Activated CD8-positive, alpha-beta T cell treated with anti-CD3 and anti-CD28 coated beads for 36 hours (primary cell): ENCODE data around the gene MRFAP1L1. TPM values are rescaled to one million over a fixed set of nuclear protein-coding genes. Genes with fewer than 3 reads are reported as not detected.
A peak's percentile ranks its signal among the peaks of the same experiment; 100 is the strongest.
"Not testable (repeated sequence)": the region's sequence is repeated elsewhere in the genome, so short reads cannot be mapped to it uniquely, and the experiment has no call there.

ENCODE experiments used
- ATAC-seq: fragments of 200-7000 bp; cut with Tn5 transposase; one replicate; pipeline ENCODE4 v1.10.0; 2021; ENCODE audit warnings: mild to moderate bottlenecking, moderate library complexity
- CTCF ChIA-PET: fragments of 350-600 bp; sonication (Branson Sonifier 250); formaldehyde crosslinking; loops from one replicate; lab custom pipeline; 2021; ENCODE audit warnings: antibody characterized with exemption; lab: Charles Lee
- POLR2A ChIA-PET: fragments of 350-600 bp; sonication (Branson Sonifier 250); formaldehyde crosslinking; loops from one replicate; lab custom pipeline; 2021; ENCODE audit warnings: antibody characterized with exemption; lab: Charles Lee
- DNase-seq: peaks from one replicate; pipeline ENCODE4 v3.0.0-alpha.2; 2020
- H3K27ac Mint-ChIP-seq: one replicate; pipeline ENCODE4 v1.8.0; 2021; ENCODE audit warnings: mild to moderate bottlenecking, mixed read lengths
- H3K27me3 Mint-ChIP-seq: one replicate; pipeline ENCODE4 v1.8.0; 2021; ENCODE audit warnings: mixed read lengths
- H3K36me3 Mint-ChIP-seq: one replicate; pipeline ENCODE4 v1.8.0; 2021; ENCODE audit warnings: low read depth, mixed read lengths
- H3K4me1 Mint-ChIP-seq: one replicate; pipeline ENCODE4 v1.8.0; 2021; ENCODE audit warnings: low read depth, mixed read lengths
- H3K4me3 Mint-ChIP-seq: one replicate; pipeline ENCODE4 v1.8.0; 2021; ENCODE audit warnings: mild to moderate bottlenecking, moderate library complexity, mixed read lengths
- H3K9me3 Mint-ChIP-seq: one replicate; pipeline ENCODE4 v1.8.0; 2021; ENCODE audit warnings: mixed read lengths
- intact Hi-C: fragments of 100-400 bp; cut with micrococcal nuclease; formaldehyde crosslinking; loops from one replicate; pipeline ENCODE4 v1.10.0; 2022
- total RNA-seq, 2 experiments: library from RNA; stranded (reverse); gene quantifications; one replicate each; pipeline ENCODE4 v1.2.3, GENCODE V29; 2021
- TF ChIP-seq, protein P1 (sequence below): fragments of 200-600 bp; IDR thresholded peaks from one replicate; pipeline ENCODE4 v1.8.0; 2022; ENCODE audit warnings: antibody characterized with exemption, mild to moderate bottlenecking

The MRFAP1L1 gene
- 10 to 100 TPM; 36.7 to 39.2 TPM for total RNA-seq

DNA sequence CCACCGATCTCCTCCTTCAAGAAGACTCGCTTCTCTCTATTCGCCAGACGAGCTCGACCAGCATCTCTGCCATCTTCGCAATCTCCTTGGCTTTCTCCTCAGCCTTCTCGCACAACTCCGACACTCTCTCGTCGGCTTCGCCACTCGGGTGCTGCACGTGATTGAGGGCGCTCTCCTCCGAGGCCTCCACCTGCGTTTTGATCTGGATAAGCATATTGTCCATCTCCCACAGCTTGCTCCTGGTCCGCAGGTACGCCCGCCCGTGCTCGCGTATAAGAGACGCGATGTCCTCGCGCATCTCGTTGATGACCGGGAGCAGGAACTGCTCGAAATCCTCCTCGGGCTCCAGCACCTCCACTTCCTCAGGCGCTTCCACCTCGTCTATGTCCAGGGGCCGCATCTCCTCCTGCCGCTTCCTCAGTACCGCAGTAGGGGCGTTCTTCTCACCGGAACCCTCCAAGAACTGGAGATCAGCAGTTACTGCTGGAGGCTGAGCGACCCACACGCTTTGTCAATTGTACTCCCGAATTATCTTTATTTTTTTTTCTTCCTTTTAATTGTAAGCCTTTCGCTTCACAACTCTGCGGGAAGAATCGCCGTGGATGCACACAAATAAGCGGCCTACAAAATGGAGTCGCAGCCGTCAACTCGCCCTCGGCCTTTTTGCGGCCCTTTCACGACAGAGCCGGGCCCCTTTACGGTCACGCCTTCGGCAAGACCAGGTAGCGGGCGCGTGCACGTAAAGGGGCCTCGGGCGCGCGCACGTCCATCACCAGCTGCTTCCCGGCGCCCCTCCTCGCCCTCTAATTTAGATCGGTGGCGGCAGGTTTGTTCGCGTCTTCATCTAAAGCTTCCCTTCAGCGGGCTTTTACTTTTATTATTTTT is at the start of gene MRFAP1L1:
MRFAP1L1 (minus strand) TSS at position 636 of the 885 bp plus-strand sequence; CDS start at position 400, 236 bp downstream.
- Mint-ChIP-seq H3K27me3 (no peaks in the 10 kb centered on the region), H3K27ac (peak within 1 kb of the TSS; percentile 98), H3K9me3 (no peaks in the 10 kb centered on the region), H3K4me3 (peak within 1 kb of the TSS; percentile 99), H3K36me3 (peaks cover 45% of the 10 kb centered on the region), H3K4me1 (peaks cover 52% of the 10 kb centered on the region)
- DNase-seq (peak; percentile 99), ATAC-seq (peak; percentile 86)
- ChIA-PET POLR2A (interaction anchor here (0.8 to 8.0 kb wide), 11 partner anchors 7 to 68 kb away, joined by 3 to 75 read pairs (median 4); partner anchors contain the start of genes BLOC1S4 and S100P), CTCF (interaction anchor here (0.6 to 7.3 kb wide), 17 partner anchors 8 to 392 kb away, joined by 3 to 66 read pairs (median 3); partner anchors contain the start of genes MRFAP1 and S100P)
- TF ChIP-seq, protein P1, sequence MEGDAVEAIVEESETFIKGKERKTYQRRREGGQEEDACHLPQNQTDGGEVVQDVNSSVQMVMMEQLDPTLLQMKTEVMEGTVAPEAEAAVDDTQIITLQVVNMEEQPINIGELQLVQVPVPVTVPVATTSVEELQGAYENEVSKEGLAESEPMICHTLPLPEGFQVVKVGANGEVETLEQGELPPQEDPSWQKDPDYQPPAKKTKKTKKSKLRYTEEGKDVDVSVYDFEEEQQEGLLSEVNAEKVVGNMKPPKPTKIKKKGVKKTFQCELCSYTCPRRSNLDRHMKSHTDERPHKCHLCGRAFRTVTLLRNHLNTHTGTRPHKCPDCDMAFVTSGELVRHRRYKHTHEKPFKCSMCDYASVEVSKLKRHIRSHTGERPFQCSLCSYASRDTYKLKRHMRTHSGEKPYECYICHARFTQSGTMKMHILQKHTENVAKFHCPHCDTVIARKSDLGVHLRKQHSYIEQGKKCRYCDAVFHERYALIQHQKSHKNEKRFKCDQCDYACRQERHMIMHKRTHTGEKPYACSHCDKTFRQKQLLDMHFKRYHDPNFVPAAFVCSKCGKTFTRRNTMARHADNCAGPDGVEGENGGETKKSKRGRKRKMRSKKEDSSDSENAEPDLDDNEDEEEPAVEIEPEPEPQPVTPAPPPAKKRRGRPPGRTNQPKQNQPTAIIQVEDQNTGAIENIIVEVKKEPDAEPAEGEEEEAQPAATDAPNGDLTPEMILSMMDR, result no peak
- intact Hi-C loops, result loop anchor here (2.0 to 5.0 kb wide), 2 partner anchors 37 to 69 kb away; partner anchors contain the start of gene MRFAP1

DNA sequence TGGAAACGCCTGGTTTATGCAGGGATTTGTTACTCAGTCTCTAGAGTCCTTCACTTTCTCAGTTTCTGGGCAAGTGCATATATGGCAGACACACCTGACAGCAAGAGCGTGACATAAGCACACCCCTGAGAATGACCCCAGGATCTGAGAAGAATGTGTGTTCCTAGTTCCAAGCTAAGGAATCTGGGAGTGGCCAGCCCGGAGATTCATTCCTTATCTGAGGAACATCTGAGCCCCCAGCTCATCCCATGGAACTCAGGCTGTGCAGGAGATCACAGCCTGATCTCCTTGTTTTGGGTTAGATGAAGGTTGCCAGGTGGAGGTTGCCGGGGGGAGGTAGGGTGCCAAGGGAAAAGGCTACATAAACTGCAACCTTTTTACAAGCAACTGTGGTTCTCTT is 49.1 kb upstream of the MRFAP1L1 start:
- H3K27ac Mint-ChIP-seq, result no peak overlapping the region
- intact Hi-C loops, result no loop called here
- DNase-seq (no peak), ATAC-seq (no peak)
- peaks cover 14% of the 10 kb centered on the region for H3K4me1 Mint-ChIP-seq
- no peaks in the 10 kb centered on the region for H3K27me3 Mint-ChIP-seq
- no peaks in the 10 kb centered on the region for H3K9me3 Mint-ChIP-seq
- ChIA-PET CTCF (interaction anchor here (1.4 kb wide), 1 partner anchor 9 kb away, joined by 4 read pairs; no protein-coding TSS in a partner anchor), POLR2A (no interaction called here)
- H3K4me3 Mint-ChIP-seq, result no peak overlapping the region
- TF ChIP-seq, protein P1, result no peak
- no peaks in the 10 kb centered on the region for H3K36me3 Mint-ChIP-seq

DNA sequence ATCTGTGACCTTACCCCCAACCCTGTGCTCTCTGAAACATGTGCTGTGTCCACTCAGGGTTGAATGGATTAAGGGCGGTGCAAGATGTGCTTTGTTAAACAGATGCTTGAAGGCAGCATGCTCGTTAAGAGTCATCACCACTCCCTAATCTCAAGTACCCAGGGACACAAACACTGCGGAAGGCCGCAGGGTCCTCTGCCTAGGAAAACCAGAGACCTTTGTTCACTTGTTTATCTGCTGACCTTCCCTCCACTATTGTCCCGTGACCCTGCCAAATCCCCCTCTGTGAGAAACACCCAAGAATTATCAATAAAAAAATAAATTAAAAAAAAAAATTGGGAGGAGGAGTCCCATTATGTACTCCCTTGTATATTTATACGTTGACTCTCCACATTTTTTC is 46.7 kb upstream of the MRFAP1L1 start:
- H3K9me3 Mint-ChIP-seq, DNase-seq, ATAC-seq, H3K36me3 Mint-ChIP-seq, H3K4me3 Mint-ChIP-seq, intact Hi-C loops, H3K27ac Mint-ChIP-seq, H3K27me3 Mint-ChIP-seq, POLR2A ChIA-PET: not testable (repeated sequence)
- CTCF ChIA-PET, result interaction anchor here (1.4 kb wide), 1 partner anchor 117 kb away, joined by 5 read pairs; no protein-coding TSS in a partner anchor
- H3K4me1 Mint-ChIP-seq, result peaks cover 11% of the 10 kb centered on the region

DNA sequence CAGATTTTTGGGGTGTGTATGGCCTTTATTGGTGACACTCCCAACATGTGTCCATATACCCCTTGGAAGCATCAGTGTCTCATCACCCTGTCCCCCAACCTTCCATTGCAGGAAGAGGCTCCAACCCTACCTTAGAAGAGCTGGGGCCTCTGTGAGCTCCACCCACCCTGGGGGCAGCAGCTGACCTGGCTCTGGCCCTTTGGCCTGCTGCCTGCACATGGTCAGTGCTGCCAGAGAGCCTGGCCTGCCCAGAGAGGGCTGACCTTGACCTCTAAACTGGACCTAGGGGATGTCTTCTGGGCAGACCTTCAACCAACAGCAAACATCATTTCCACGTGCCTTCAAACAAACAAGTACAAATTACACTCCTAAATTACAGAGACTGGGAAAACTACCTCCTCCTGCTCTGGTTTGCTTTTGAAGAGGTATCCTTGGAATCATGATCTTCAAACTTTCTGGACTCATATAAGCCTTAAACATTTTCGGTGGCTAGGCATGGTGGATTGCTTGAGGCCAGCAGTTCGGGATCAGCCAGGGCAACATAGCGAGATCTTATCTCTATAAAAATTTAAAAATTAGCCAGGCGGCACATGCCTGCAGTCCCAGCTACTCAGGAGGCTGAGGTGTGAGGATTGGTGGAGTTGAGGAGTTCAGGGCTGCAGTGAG is 45.6 kb upstream of the MRFAP1L1 start:
- Mint-ChIP-seq H3K27ac (no peak overlapping the region), H3K4me1 (peaks cover 12% of the 10 kb centered on the region), H3K27me3 (no peaks in the 10 kb centered on the region), H3K4me3 (no peak overlapping the region), H3K9me3 (no peaks in the 10 kb centered on the region), H3K36me3 (no peaks in the 10 kb centered on the region)
- ATAC-seq (no peak), DNase-seq (no peak)
- intact Hi-C loops, result no loop called here
- TF ChIP-seq, protein P1, result no peak
- CTCF ChIA-PET, result no interaction called here
- POLR2A ChIA-PET, result no interaction called here

DNA sequence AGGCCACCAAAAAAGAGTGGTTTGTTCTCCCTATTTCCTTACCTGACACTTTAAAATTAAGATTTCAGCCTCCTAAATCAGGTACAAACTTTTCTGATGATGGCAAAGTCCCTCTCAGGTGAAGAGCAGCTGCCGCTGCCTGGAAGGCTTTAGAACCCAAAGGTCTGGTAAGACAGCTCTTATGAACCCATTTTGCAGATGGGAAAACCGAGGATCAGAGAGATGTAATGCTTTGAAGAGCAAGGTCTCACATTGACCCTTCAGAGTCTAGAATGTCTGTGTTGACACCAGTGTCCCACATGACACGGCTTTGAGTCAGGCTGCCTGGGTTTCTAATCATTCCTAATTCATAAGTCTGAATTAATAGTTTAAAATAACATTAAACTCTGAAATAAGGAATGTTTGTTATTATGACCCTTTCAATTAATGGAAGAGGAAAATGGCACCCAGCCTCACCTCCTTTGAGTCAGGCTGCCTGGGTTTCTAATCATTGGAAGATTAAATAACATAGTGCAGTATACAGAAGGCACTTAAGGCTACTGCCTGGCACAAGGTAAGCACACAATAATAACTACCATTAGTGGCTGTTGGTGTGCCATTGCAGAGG is 44.9 kb upstream of the MRFAP1L1 start:
- no peak overlapping the region for H3K27ac Mint-ChIP-seq
- POLR2A ChIA-PET, result no interaction called here
- TF ChIP-seq, protein P1, result no peak

More for the DNA sequence above, 44.9 kb upstream of the MRFAP1L1 start:
- ATAC-seq (no peak), DNase-seq (no peak)
- Mint-ChIP-seq H3K36me3 (no peaks in the 10 kb centered on the region), H3K27me3 (no peaks in the 10 kb centered on the region), H3K9me3 (no peaks in the 10 kb centered on the region), H3K4me3 (no peak overlapping the region), H3K4me1 (peaks cover 12% of the 10 kb centered on the region)
- intact Hi-C loops, result no loop called here
- CTCF ChIA-PET, result no interaction called here
